Immature natural killer cell (primary cell): ENCODE results near the gene PCSK4. TPM values are rescaled to one million over a fixed set of nuclear protein-coding genes. Genes with fewer than 3 reads are reported as not detected.
A peak's percentile ranks its signal among the peaks of the same experiment; 100 is the strongest.

Experiments used
- DNase-seq, 3 donors: peaks; one replicate each; pipeline ENCODE4 v3.0.0; 2022; ENCODE audit warnings: mixed read lengths in 1 of 3
- H3K27ac Mint-ChIP-seq, 6 donors: one replicate each; pipeline ENCODE4 v1.8.0; 2020; ENCODE audit warnings: mixed read lengths in 6 of 6, mild to moderate bottlenecking in 5 of 6, inconsistent platforms in 4 of 6, moderate library complexity in 3 of 6
- H3K27me3 Mint-ChIP-seq, 3 donors: one replicate each; pipeline ENCODE4 v1.8.0; 2020 to 2021; ENCODE audit warnings: low read depth in 3 of 3, mild to moderate bottlenecking in 3 of 3, mixed read lengths in 3 of 3, moderate library complexity in 3 of 3, inconsistent platforms in 1 of 3
- H3K36me3 Mint-ChIP-seq, 3 donors: one replicate each; pipeline ENCODE4 v1.8.0; 2020; ENCODE audit warnings: mixed read lengths in 3 of 3, inconsistent platforms in 2 of 3, mild to moderate bottlenecking in 2 of 3
- H3K4me1 Mint-ChIP-seq, 2 donors: one replicate each; pipeline ENCODE4 v1.8.0; 2020; ENCODE audit warnings: inconsistent platforms in 2 of 2, mild to moderate bottlenecking in 2 of 2, mixed read lengths in 2 of 2, moderate library complexity in 1 of 2
- H3K4me3 Mint-ChIP-seq, 5 donors: one replicate each; pipeline ENCODE4 v1.8.0; 2020; ENCODE audit warnings: mild to moderate bottlenecking in 5 of 5, mixed read lengths in 5 of 5, inconsistent platforms in 3 of 5, moderate library complexity in 3 of 5
- H3K9me3 Mint-ChIP-seq, 6 donors: one replicate each; pipeline ENCODE4 v1.8.0; 2020; ENCODE audit warnings: mild to moderate bottlenecking in 6 of 6, mixed read lengths in 6 of 6, inconsistent platforms in 4 of 6, moderate library complexity in 3 of 6
- polyA plus RNA-seq, 3 donors: library from polyadenylated mRNA; unstranded; fragments of 300-500 nt; fragmentation: Illumina TruSeq; gene quantifications; one replicate each; pipeline ENCODE4 v1.2.3, GENCODE V29; 2021

Gene PCSK4
- polyA plus RNA-seq, 3 donors from 2014 or later = 0.25 to 0.33 TPM; not detected in 1

DNA sequence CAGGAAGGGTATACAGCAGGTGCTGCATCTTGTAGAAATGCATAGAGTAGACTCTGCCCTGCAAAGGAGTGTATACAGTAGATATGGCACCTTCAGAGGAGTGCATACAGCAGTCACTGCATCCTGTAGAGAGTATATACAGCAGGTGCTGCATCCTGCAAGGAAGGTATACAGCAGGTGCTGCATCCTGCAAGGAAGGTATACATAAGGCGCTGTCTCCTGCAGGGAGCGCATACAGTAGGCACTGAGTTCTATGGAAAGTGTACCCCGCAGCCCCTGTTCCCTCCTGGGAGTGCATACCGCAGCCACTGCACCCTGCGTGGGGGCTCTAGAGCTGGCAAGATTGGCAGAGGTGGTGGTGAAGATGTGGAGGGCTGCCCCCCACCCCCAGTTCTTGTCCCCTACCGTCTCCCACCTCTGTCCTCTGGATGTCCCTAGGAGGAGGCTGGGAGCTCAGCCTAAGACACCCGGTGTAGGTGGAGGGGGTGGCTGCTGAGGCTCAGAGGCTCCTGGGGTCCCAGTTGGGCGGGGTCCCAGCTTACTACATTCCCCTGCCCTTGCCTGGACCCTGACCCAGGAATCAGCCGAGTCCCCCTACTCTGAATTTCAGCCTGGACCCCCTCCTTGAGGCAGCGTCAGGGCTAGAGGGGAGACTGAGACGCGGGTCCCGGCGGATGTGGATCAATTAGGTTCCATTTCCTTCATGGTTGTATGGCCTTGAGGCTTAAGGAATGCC lies 25.0 kb upstream of the PCSK4 start:
- H3K9me3 Mint-ChIP-seq = peaks cover 0 to 2% (median 0%) of the 10 kb centered on the region in 6 donors
- H3K36me3 Mint-ChIP-seq = no peaks in the 10 kb centered on the region
- H3K4me3 Mint-ChIP-seq = no peak overlapping the region
- no peak overlapping the region for H3K27ac Mint-ChIP-seq
- peaks cover 0 to 7% of the 10 kb centered on the region in 2 donors for H3K4me1 Mint-ChIP-seq
- no peak for DNase-seq
- peaks cover 0 to 10% (median 3%) of the 10 kb centered on the region in 3 donors for H3K27me3 Mint-ChIP-seq

GRCh38 chr19:1514295-1514661 lies 24.1 kb upstream of the PCSK4 start:
- Mint-ChIP-seq H3K9me3 (peaks cover 0 to 2% (median 0%) of the 10 kb centered on the region in 6 donors), H3K27ac (no peak overlapping the region), H3K4me3 (peak overlapping the region in 1 of 5 donors; percentile 27), H3K36me3 (no peaks in the 10 kb centered on the region), H3K27me3 (peaks cover 0 to 10% (median 3%) of the 10 kb centered on the region in 3 donors), H3K4me1 (peaks cover 0 to 7% of the 10 kb centered on the region in 2 donors)
- DNase-seq = no peak

DNA sequence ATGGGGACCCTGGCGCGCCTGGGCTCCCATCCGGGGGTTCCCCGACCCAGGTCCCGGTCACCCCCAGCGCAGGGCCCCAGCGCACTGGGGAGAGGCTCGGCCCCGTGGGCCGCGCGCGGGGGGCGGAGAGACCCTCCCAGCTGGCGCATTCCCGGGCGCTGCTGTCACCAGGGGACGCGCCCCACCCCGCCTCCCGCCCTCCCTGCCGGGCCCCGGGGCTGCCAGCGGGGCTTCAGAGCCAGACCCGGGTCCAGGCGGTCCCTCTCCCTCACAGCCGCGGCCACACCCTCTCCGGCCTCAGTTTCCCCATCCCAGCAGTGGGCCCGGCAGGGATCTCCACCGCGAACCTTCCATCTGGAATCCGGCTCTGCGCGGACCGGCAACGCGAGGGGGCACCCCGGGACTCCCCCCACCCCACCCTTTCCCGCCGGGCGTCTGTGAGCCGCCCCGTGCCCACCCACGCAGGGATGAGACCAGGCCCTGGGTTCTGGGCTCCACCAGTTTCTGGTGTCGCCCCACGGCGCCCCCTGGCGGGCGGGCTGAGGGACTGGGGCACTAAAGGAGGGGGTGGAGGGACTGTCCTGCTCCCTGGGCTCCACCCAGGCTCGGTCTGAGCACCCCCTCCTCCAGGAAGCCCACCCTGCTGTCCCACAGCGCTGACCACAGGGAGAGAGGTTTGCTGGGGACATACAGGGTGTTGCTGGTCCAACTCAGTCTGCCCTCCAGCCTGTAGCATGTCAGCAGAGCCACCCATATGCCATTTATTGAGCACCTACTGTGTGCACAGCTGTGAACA lies 23.5 kb upstream of the PCSK4 start:
- peaks cover 2 to 7% of the 10 kb centered on the region in 2 donors for H3K4me1 Mint-ChIP-seq
- H3K9me3 Mint-ChIP-seq = peaks cover 0 to 2% (median 0%) of the 10 kb centered on the region in 6 donors
- no peaks in the 10 kb centered on the region for H3K36me3 Mint-ChIP-seq
- H3K27me3 Mint-ChIP-seq = peaks cover 0 to 10% (median 0%) of the 10 kb centered on the region in 3 donors
- peak; percentile 48 to 67 (median 58) for DNase-seq
- H3K27ac Mint-ChIP-seq = no peak overlapping the region
- H3K4me3 Mint-ChIP-seq = peak overlapping the region in 1 of 5 donors; percentile 27

- Mint-ChIP-seq H3K27me3 (peaks cover 0 to 10% (median under 1%) of the 10 kb centered on the region in 3 donors), H3K4me3 (peak within 1 kb of the TSS; percentile 40 to 71 (median 57)), H3K36me3 (no peaks in the 10 kb centered on the region), H3K27ac (no peak within 1 kb of the TSS), H3K4me1 (peaks cover 7 to 9% of the 10 kb centered on the region in 2 donors), H3K9me3 (peaks cover 0 to 3% (median 0%) of the 10 kb centered on the region in 6 donors)
- peak; percentile 30 to 42 (median 31) for DNase-seq
Observed at GRCh38 chr19:1512671-1513498, 22.7 kb upstream of the PCSK4 start, which contains the start of gene ADAMTSL5. TSS of gene ADAMTSL5 (minus strand) at chr19:1513019. CDS start at chr19:1510943, 2,076 bp downstream.

DNA sequence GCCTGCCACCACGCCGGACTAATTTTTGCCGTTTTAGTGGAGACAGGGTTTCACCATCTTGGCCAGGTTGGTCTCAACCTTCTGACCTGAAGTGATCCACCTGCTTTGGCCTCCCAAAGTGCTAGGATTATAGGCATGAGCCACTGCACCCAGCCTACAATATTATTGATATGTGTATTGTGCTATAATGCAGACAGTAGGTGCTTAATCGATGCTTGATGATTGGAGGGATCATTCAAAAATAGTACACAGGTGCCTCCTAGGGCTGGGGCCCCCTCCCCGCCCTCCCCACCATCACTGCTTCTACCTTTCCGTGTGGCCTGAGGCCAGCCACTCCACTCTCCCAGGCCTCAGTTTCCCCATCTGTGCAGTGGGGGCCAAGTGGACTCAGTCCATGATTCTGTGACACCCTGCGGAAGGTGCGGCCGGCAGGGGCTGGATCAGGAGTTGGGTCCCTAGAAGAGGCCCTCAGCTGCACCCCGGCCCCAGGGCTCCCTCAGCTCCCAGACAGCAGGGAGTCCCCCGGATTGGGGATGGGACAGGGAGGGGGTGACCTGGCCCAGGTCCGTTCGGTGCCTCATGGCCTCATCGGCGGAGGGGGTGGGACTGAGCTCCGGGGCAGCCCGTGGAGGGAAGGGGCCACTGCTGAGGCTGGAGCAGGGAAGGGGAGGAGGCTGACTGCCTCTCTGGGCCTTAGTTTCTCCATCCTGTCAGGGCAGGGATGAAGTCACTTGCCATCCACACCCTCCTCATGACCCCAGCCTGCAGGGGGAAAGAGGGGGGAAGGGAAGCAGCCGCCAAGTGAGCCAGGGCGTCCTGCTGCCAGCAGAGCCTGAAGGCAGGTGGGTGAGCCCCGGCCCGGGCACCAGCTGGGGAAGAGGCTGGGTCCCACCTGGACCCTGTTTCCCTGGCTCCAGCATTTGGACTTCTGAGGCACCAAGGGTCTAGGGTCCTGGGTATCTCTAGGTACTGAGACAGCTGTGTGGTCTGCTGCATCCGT lies 21.5 kb upstream of the PCSK4 start:
- DNase-seq = no peak
- H3K27ac Mint-ChIP-seq = no peak overlapping the region
- H3K4me3 Mint-ChIP-seq = peak overlapping the region; percentile 8 to 58 (median 48)
- no peaks in the 10 kb centered on the region for H3K36me3 Mint-ChIP-seq
- peaks cover 13 to 14% of the 10 kb centered on the region in 2 donors for H3K4me1 Mint-ChIP-seq
- peaks cover 0 to 3% (median 0%) of the 10 kb centered on the region in 6 donors for H3K9me3 Mint-ChIP-seq
- peaks cover 3 to 13% (median 3%) of the 10 kb centered on the region in 3 donors for H3K27me3 Mint-ChIP-seq

GRCh38 chr19:1510807-1511206 lies 20.7 kb upstream of the PCSK4 start:
- peak overlapping the region in 2 of 6 donors; percentile 64 to 69 for H3K27ac Mint-ChIP-seq
- H3K27me3 Mint-ChIP-seq = peaks cover 3 to 8% (median 3%) of the 10 kb centered on the region in 3 donors
- peak overlapping the region in 4 of 5 donors; percentile 16 to 53 (median 20) for H3K4me3 Mint-ChIP-seq

DNA sequence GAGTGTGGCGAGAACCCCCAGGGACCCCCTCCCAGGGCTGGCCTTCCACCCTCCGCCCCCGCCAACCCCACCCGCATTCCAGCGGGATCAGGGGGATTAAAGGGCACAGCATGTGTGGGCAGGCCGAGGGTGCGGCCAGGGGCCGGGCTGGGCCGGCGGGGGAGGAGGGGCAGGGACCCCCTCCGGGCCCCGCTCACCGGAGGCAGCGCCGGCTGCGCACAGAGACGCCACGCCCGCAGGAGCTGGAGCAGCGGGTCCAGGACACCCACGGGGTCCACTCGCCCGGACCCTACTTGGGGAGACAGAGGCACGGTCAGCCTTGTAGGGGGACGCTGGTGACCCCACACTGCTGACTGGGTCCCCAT lies 20.3 kb upstream of the PCSK4 start:
- no peak for DNase-seq
- Mint-ChIP-seq H3K4me1 (peaks cover 13 to 16% of the 10 kb centered on the region in 2 donors), H3K36me3 (no peaks in the 10 kb centered on the region), H3K27ac (no peak overlapping the region), H3K27me3 (peaks cover 3 to 8% (median 5%) of the 10 kb centered on the region in 3 donors), H3K4me3 (no peak overlapping the region), H3K9me3 (peaks cover 0 to 3% (median 0%) of the 10 kb centered on the region in 6 donors)

More at GRCh38 chr19:1510807-1511206, 20.7 kb upstream of the PCSK4 start:
- no peak for DNase-seq
- Mint-ChIP-seq H3K36me3 (no peaks in the 10 kb centered on the region), H3K9me3 (peaks cover 0 to 3% (median 0%) of the 10 kb centered on the region in 6 donors), H3K4me1 (peaks cover 13 to 14% of the 10 kb centered on the region in 2 donors)

DNA sequence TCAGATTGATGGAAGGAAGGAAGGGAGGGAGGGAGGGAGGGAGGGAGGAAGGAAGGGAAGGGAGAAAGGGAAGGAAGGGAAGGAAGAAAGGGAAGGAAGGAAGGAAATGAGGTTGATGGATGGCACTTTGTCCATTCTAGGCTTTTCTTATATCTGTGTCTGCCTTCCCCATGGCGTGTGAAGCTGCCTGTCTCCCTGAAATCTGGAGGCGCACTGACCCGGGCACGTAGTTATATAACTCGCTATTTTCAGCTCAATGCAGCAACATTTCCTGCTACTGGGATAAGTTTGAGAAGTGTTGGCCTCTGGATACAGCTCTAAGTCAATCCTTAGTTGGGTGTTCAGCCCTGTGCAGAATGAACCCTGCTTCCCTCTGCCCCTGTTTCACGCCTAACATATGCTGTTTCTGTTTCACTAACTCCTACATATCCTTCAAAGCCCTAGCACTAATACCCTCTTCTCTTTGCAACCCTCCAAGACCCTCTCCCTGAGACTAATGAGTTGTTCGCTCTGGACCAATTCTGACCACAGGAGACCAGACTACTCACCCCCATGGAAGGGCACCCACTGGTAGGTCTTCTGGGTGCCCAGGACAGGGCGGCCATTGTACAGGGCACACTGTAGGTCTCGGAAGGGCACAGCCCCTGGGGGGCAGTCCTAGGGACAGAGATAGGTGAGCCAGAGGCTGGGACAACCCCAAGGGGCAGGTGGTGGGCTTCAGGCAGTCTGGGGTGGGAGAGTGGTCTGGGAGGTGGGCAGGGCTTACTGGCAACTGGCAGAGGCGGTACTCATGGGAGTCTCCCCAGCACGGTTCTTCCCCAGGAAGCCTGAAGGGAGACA lies 19.7 kb upstream of the PCSK4 start:
- H3K36me3 Mint-ChIP-seq = no peaks in the 10 kb centered on the region
- DNase-seq = no peak
- H3K27me3 Mint-ChIP-seq = peaks cover 3 to 8% (median 5%) of the 10 kb centered on the region in 3 donors
- H3K4me1 Mint-ChIP-seq = peaks cover 13 to 16% of the 10 kb centered on the region in 2 donors
- peak overlapping the region in 2 of 6 donors; percentile 17 to 51 for H3K27ac Mint-ChIP-seq
- peaks cover 0 to 3% (median 0%) of the 10 kb centered on the region in 6 donors for H3K9me3 Mint-ChIP-seq
- H3K4me3 Mint-ChIP-seq = peak overlapping the region in 3 of 5 donors; percentile 9 to 35 (median 11)

DNA sequence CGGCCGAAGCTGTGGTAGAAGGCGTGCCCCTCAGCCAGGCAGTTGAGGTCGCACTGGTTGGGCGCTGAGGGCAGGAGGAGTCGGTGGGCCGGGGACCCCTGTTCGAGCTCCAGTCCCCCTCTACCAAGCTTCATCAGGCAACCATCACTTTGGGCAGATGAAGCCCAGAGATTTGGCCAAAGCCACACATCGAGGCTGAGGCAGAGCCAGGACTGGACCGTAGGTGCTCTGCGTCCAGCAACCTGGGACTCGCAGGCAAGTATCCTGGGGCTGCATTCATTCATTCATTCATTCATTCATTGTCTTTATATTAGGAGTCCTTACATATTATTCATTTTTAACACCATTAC lies 18.3 kb upstream of the PCSK4 start:
- no peak for DNase-seq
- H3K4me3 Mint-ChIP-seq = peak overlapping the region; percentile 27 to 75 (median 55)
- peaks cover 0 to 3% (median 0%) of the 10 kb centered on the region in 6 donors for H3K9me3 Mint-ChIP-seq
- peak overlapping the region in 4 of 6 donors; percentile 26 to 83 (median 41) for H3K27ac Mint-ChIP-seq
- no peaks in the 10 kb centered on the region for H3K36me3 Mint-ChIP-seq
- H3K27me3 Mint-ChIP-seq = peaks cover 5 to 11% (median 6%) of the 10 kb centered on the region in 3 donors
- peaks cover 13 to 16% of the 10 kb centered on the region in 2 donors for H3K4me1 Mint-ChIP-seq

- Mint-ChIP-seq H3K4me1 (peaks cover 13 to 17% of the 10 kb centered on the region in 2 donors), H3K9me3 (peaks cover 0 to 3% (median 0%) of the 10 kb centered on the region in 6 donors), H3K27ac (peak overlapping the region; percentile 78 to 93 (median 89)), H3K36me3 (no peaks in the 10 kb centered on the region), H3K27me3 (peaks cover 5 to 11% (median 6%) of the 10 kb centered on the region in 3 donors), H3K4me3 (peak overlapping the region; percentile 77 to 86 (median 84))
- peak; percentile 88 to 91 (median 90) for DNase-seq
Observed at GRCh38 chr19:1507763-1508506, 17.8 kb upstream of the PCSK4 start.

DNA sequence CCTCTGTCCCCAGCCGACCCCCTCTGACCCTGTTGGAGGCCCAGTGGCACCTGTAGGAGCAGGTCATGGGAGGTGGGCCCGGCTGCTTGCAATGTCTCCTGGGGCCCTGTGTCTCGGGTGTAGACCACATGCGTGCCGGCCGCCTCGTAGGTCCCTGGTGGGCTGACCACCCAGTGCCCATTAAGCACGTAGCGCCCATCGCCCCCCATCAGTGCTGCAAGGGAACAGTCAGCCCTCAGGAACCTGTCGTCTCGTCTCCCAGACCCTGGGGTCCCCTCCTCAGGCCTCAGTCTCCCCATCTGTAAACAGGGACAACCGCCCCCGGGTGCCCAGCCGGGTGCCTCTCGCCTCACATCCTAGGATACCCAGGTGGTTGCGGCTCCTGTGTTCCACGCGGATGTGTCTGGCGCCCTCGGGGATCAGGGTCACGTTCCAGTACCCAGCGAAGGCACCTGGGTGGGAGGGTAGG lies 17.1 kb upstream of the PCSK4 start:
- peaks cover 12 to 13% of the 10 kb centered on the region in 2 donors for H3K4me1 Mint-ChIP-seq
- peak overlapping the region in 2 of 5 donors; percentile 77 to 85 for H3K4me3 Mint-ChIP-seq
- peak overlapping the region in 4 of 6 donors; percentile 83 to 93 (median 92) for H3K27ac Mint-ChIP-seq
- no peaks in the 10 kb centered on the region for H3K36me3 Mint-ChIP-seq
- peaks cover 5 to 11% (median 8%) of the 10 kb centered on the region in 3 donors for H3K27me3 Mint-ChIP-seq
- peaks cover 0 to 3% (median 0%) of the 10 kb centered on the region in 6 donors for H3K9me3 Mint-ChIP-seq
- DNase-seq = no peak
